Measurements from ENCODE around the gene SETD1B.

DNA sequence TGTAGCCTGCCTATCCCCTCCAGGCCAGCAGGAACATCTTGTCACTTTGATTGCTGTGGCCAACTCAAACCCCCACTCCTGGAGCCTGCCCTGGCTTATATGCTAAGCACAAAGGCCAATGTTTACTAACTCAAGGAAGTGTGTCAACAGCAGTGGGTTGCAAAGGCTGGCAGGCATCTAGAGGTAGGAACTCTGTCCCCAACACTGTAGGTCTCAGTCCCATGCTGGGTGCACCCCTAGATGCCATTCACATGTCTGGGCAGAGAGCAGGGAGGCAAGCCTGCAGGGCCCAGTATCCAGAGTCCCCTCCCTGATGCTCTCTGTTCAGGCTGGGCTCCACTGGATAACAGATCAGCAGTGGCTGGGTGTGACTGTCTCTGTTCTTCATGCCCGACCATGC, 56.4 kb downstream of the SETD1B start:
- TF ChIP-seq, protein P1, sequence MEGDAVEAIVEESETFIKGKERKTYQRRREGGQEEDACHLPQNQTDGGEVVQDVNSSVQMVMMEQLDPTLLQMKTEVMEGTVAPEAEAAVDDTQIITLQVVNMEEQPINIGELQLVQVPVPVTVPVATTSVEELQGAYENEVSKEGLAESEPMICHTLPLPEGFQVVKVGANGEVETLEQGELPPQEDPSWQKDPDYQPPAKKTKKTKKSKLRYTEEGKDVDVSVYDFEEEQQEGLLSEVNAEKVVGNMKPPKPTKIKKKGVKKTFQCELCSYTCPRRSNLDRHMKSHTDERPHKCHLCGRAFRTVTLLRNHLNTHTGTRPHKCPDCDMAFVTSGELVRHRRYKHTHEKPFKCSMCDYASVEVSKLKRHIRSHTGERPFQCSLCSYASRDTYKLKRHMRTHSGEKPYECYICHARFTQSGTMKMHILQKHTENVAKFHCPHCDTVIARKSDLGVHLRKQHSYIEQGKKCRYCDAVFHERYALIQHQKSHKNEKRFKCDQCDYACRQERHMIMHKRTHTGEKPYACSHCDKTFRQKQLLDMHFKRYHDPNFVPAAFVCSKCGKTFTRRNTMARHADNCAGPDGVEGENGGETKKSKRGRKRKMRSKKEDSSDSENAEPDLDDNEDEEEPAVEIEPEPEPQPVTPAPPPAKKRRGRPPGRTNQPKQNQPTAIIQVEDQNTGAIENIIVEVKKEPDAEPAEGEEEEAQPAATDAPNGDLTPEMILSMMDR (IDR thresholded peaks at IDR 0.05) = no peak
- no peak for TF ChIP-seq ZFX (IDR thresholded peaks at IDR 0.05; ENCODE audit: borderline replicate concordance)
